ENCODE measurements around the gene ABR.

Gene ABR

GRCh38 chr17:1095853-1096173 lies 84.0 kb downstream of the ABR start:
- no peak for DNase-seq (ENCODE audit: low read depth)
- no peak overlapping the region for H3K4me3 ChIP-seq (ENCODE audit: low read length)
- TF ChIP-seq, protein P1, sequence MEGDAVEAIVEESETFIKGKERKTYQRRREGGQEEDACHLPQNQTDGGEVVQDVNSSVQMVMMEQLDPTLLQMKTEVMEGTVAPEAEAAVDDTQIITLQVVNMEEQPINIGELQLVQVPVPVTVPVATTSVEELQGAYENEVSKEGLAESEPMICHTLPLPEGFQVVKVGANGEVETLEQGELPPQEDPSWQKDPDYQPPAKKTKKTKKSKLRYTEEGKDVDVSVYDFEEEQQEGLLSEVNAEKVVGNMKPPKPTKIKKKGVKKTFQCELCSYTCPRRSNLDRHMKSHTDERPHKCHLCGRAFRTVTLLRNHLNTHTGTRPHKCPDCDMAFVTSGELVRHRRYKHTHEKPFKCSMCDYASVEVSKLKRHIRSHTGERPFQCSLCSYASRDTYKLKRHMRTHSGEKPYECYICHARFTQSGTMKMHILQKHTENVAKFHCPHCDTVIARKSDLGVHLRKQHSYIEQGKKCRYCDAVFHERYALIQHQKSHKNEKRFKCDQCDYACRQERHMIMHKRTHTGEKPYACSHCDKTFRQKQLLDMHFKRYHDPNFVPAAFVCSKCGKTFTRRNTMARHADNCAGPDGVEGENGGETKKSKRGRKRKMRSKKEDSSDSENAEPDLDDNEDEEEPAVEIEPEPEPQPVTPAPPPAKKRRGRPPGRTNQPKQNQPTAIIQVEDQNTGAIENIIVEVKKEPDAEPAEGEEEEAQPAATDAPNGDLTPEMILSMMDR (conservative IDR thresholded peaks at IDR 0.05; ENCODE audit: low read length) = no peak

GRCh38 chr17:1095090-1095852 lies 84.5 kb downstream of the ABR start:
- TF ChIP-seq, protein P1 (conservative IDR thresholded peaks at IDR 0.05; ENCODE audit: low read length) = no peak
- no peak overlapping the region for H3K4me3 ChIP-seq (ENCODE audit: low read length)
- DNase-seq (ENCODE audit: low read depth) = no peak

- TF ChIP-seq, protein P1 (conservative IDR thresholded peaks at IDR 0.05; ENCODE audit: low read length) = no peak
- no peak for DNase-seq (ENCODE audit: low read depth)
- no peak overlapping the region for H3K4me3 ChIP-seq (ENCODE audit: low read length)
Observed at GRCh38 chr17:1094591-1094990, 85.2 kb downstream of the ABR start.

GRCh38 chr17:1091900-1092299 lies 87.9 kb downstream of the ABR start:
- no peak for DNase-seq (ENCODE audit: low read depth)
- no peak overlapping the region for H3K4me3 ChIP-seq (ENCODE audit: low read length)
- TF ChIP-seq, protein P1 (conservative IDR thresholded peaks at IDR 0.05; ENCODE audit: low read length) = no peak

GRCh38 chr17:1091190-1091534 lies 88.6 kb downstream of the ABR start:
- H3K4me3 ChIP-seq (ENCODE audit: low read length) = no peak overlapping the region
- DNase-seq (ENCODE audit: low read depth) = no peak
- TF ChIP-seq, protein P1 (conservative IDR thresholded peaks at IDR 0.05; ENCODE audit: low read length) = no peak

GRCh38 chr17:1090465-1091189 lies 89.2 kb downstream of the ABR start:
- TF ChIP-seq, protein P1 (conservative IDR thresholded peaks at IDR 0.05; ENCODE audit: low read length) = no peak
- no peak for DNase-seq (ENCODE audit: low read depth)
- H3K4me3 ChIP-seq (ENCODE audit: low read length) = no peak overlapping the region

DNA sequence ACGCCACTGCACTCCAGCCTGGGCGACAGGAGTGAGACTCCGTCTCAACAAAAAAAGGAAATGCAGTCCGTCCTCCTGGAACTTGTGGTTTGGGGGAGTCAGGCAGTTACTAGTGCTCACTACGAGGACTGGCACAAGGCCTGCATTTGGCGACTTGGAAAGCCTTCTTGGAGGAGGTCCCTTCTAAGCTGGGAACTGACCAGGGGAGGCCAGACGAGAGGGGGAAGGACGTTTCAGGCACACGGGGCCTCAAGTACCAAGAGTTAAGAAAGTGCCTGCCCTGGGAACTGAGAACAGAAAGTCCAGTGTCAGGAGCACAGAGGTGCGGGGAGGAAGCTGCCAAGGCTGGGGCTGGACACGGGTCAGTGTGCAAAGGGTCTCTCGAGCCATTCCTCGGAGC lies 89.9 kb downstream of the ABR start:
- H3K4me3 ChIP-seq (ENCODE audit: low read length) = no peak overlapping the region
- TF ChIP-seq, protein P1 (conservative IDR thresholded peaks at IDR 0.05; ENCODE audit: low read length) = no peak
- no peak for DNase-seq (ENCODE audit: low read depth)

Measured in AG10803 (cell line).